ENCODE results near the gene MRTFA. TPM values are rescaled to one million over a fixed set of nuclear protein-coding genes. Genes with fewer than 3 reads are reported as not detected.
A peak's percentile ranks its signal among the peaks of the same experiment; 100 is the strongest.

The MRTFA gene
- total and polyA plus RNA-seq, 8 donors: 22.5 to 58.0 (median 26.5) TPM

GRCh38 chr22:40612291-40612751 is 24.2 kb downstream of the MRTFA start:
- no peak for TF ChIP-seq CTCF (IDR thresholded peaks at IDR 0.05)
- ATAC-seq: no peak

GRCh38 chr22:40611606-40612005 is 24.9 kb downstream of the MRTFA start:
- Histone ChIP-seq H3K4me1 (peaks cover 8 to 15% of the 10 kb centered on the region in 2 donors), H3K36me3 (no peaks in the 10 kb centered on the region), H3K27me3 (no peaks in the 10 kb centered on the region), H3K9me3 (no peaks in the 10 kb centered on the region), H3K27ac (no peak overlapping the region), H3K4me3 (no peak overlapping the region)
- intact Hi-C loops (cut with DNase I): no loop called here
- no peak for ATAC-seq
- no peak for DNase-seq
- no peak for TF ChIP-seq CTCF (IDR thresholded peaks at IDR 0.05)

More at GRCh38 chr22:40612291-40612751, 24.2 kb downstream of the MRTFA start:
- Histone ChIP-seq H3K36me3 (no peaks in the 10 kb centered on the region), H3K4me1 (peaks cover 8 to 12% of the 10 kb centered on the region in 2 donors), H3K4me3 (no peak overlapping the region), H3K27ac (no peak overlapping the region), H3K27me3 (no peaks in the 10 kb centered on the region), H3K9me3 (no peaks in the 10 kb centered on the region)
- no peak for DNase-seq
- intact Hi-C loops (cut with DNase I): no loop called here

GRCh38 chr22:40610329-40610850 is 26.1 kb downstream of the MRTFA start:
- TF ChIP-seq CTCF (IDR thresholded peaks at IDR 0.05): no peak
- DNase-seq (peak in 1 of 4 donors; percentile 27), ATAC-seq (no peak)
- H3K4me1 ChIP-seq: peaks cover 15 to 19% of the 10 kb centered on the region in 2 donors
- no peak overlapping the region for H3K27ac ChIP-seq
- H3K9me3 ChIP-seq: no peaks in the 10 kb centered on the region
- no peak overlapping the region for H3K4me3 ChIP-seq
- no peaks in the 10 kb centered on the region for H3K27me3 ChIP-seq
- intact Hi-C loops (cut with DNase I): no loop called here
- no peaks in the 10 kb centered on the region for H3K36me3 ChIP-seq

- H3K36me3 ChIP-seq: no peaks in the 10 kb centered on the region
- TF ChIP-seq CTCF (IDR thresholded peaks at IDR 0.05): no peak
- DNase-seq (no peak), ATAC-seq (no peak)
- H3K4me3 ChIP-seq: no peak overlapping the region
- H3K27ac ChIP-seq: no peak overlapping the region
- no peaks in the 10 kb centered on the region for H3K27me3 ChIP-seq
- no peaks in the 10 kb centered on the region for H3K9me3 ChIP-seq
- intact Hi-C loops (cut with DNase I): no loop called here
- H3K4me1 ChIP-seq: peaks cover 15 to 24% of the 10 kb centered on the region in 2 donors
These were observed 27.3 kb downstream of the MRTFA start for GRCh38 chr22:40609216-40609615.

GRCh38 chr22:40607506-40607905 is 29.0 kb downstream of the MRTFA start:
- no peak overlapping the region for H3K27ac ChIP-seq
- no peak for ATAC-seq
- no peak for DNase-seq
- no peaks in the 10 kb centered on the region for H3K27me3 ChIP-seq
- TF ChIP-seq CTCF (IDR thresholded peaks at IDR 0.05): no peak
- H3K4me1 ChIP-seq: peaks cover 22 to 24% of the 10 kb centered on the region in 2 donors
- H3K9me3 ChIP-seq: no peaks in the 10 kb centered on the region
- intact Hi-C loops (cut with DNase I): no loop called here
- H3K36me3 ChIP-seq: no peaks in the 10 kb centered on the region
- H3K4me3 ChIP-seq: no peak overlapping the region

All from left lung (tissue), 10 donors.